Esophagus muscularis mucosa (tissue), 4 donors: ENCODE results near the gene TBC1D10B.

ENCODE experiments used
- CTCF ChIP-seq, 3 experiments: fragments of 200-600 bp in 2 of 3; fragments of 450-650 bp in 1 of 3; sonication (generic) in 2 of 3; IDR thresholded peaks; one replicate each; pipeline ENCODE4 v1.5.1; 2017 to 2019; ENCODE audit warnings: antibody characterized with exemption in 3 of 3, mild to moderate bottlenecking in 2 of 3, moderate library complexity in 1 of 3
- EP300 ChIP-seq: sonication (generic); formaldehyde crosslinking; IDR thresholded peaks from one replicate; pipeline ENCODE4 v1.6.1; 2017; ENCODE audit warnings: antibody characterized with exemption
- POLR2AphosphoS5 ChIP-seq, 2 donors: sonication (generic); formaldehyde crosslinking; IDR thresholded peaks; one replicate each; pipeline ENCODE4 v1.6.1; 2017; ENCODE audit warnings: antibody characterized with exemption in 2 of 2

- TF ChIP-seq POLR2AphosphoS5 (IDR thresholded peaks at IDR 0.05) (no peak), CTCF (IDR thresholded peaks at IDR 0.05) (no peak), EP300 (no peak)
Observed at GRCh38 chr16:30361180-30361579, 9.1 kb downstream of the TBC1D10B start.
